ENCODE results near the gene NUB1. TPM values are rescaled to one million over a fixed set of nuclear protein-coding genes. Genes with fewer than 3 reads are reported as not detected.

Gene NUB1
- total RNA-seq, 1 experiment from 2014 or later, result 48.5 TPM

GRCh38 chr7:151322906-151323305 lies 18.7 kb upstream of the NUB1 start:
- TF ChIP-seq CTCF (conservative IDR thresholded peaks at IDR 0.05), result no peak
- no peak overlapping the region for H2AFZ ChIP-seq (ENCODE audit: low read length)
- H3K23me2 ChIP-seq (ENCODE audit: insufficient read length, low read depth, low read length, poor library complexity, severe bottlenecking), result no peaks in the 10 kb centered on the region
- Mint-ChIP-seq H3K4me1 (peaks cover 0 to 8% of the 10 kb centered on the region in 2 experiments; a peak in 2 of 4 replicates), H3K27me3 (ENCODE audit: low read depth) (peaks cover 10% of the 10 kb centered on the region), H3K4me3 (no peak overlapping the region), H3K36me3 (ENCODE audit: insufficient read depth in 1 of 3, low read depth in 3 of 3) (peaks cover 2 to 13% (median 5%) of the 10 kb centered on the region in 3 experiments; a peak in 5 of 7 replicates), H3K9me3 (peaks cover 31 to 39% of the 10 kb centered on the region in 2 experiments), H3K27ac (no peak overlapping the region)
- no peak overlapping the region for H2AK5ac ChIP-seq (ENCODE audit: insufficient read length, low read length)
- H3T11ph ChIP-seq (ENCODE audit: low read length), result no peak overlapping the region
- no peak overlapping the region for H4K8ac ChIP-seq (replicated peaks; ENCODE audit: insufficient read length, low read depth, low read length)
- H3K79me1 ChIP-seq (ENCODE audit: insufficient read depth, low read depth, low read length, poor library complexity, severe bottlenecking), result no peaks in the 10 kb centered on the region
- no peak overlapping the region for H2BK5ac ChIP-seq (ENCODE audit: insufficient read length, low read length)
- H3K18ac ChIP-seq (ENCODE audit: insufficient read length, low read depth, low read length), result no peak overlapping the region
- no peak overlapping the region for H4K91ac ChIP-seq (ENCODE audit: insufficient read length, low read depth, low read length)
- no peak overlapping the region for H3K23ac ChIP-seq (ENCODE audit: insufficient read length, low read depth, low read length)
- H2BK120ac ChIP-seq (ENCODE audit: low read depth, low read length, poor library complexity, severe bottlenecking), result no peak overlapping the region
- no peak overlapping the region for H3K14ac ChIP-seq (ENCODE audit: insufficient read depth, low read length)
- H3K56ac ChIP-seq (ENCODE audit: insufficient read length, low read depth, low read length), result no peak overlapping the region
- no peak overlapping the region for H3K4ac ChIP-seq (ENCODE audit: low read depth, low read length)
- H3K27me3 ChIP-seq (ENCODE audit: insufficient read depth, low read length), result no peaks in the 10 kb centered on the region
- H3K9ac ChIP-seq (ENCODE audit: extremely low read depth, insufficient read length, low read length), result no peak overlapping the region
- no peak overlapping the region for H3K4me2 ChIP-seq (ENCODE audit: insufficient read depth, insufficient read length, low read length)
- no peak overlapping the region for H2BK20ac ChIP-seq (ENCODE audit: low read depth, low read length, poor library complexity, severe bottlenecking)
- no peak overlapping the region for H2BK15ac ChIP-seq (ENCODE audit: low read depth, low read length)
- peaks cover 9% of the 10 kb centered on the region for H3K9me3 ChIP-seq (ENCODE audit: control insufficient read depth, low read depth, low read length)
- H4K5ac ChIP-seq (ENCODE audit: insufficient read length, low read depth, low read length), result no peak overlapping the region
- no peaks in the 10 kb centered on the region for H3K4me1 ChIP-seq (ENCODE audit: insufficient read depth, low read length)
- no peak for DNase-seq
- H3K27ac ChIP-seq (ENCODE audit: insufficient read length, low read depth, low read length), result no peak overlapping the region
- no peaks in the 10 kb centered on the region for H4K20me1 ChIP-seq (ENCODE audit: control insufficient read depth, insufficient read depth, insufficient read length)
- H3K79me2 ChIP-seq (ENCODE audit: insufficient read depth, low read length), result no peaks in the 10 kb centered on the region
- no peak overlapping the region for H2BK12ac ChIP-seq (ENCODE audit: insufficient read length, low read depth, low read length)
